ENCODE measurements around the gene SUSD1. TPM values are rescaled to one million over a fixed set of nuclear protein-coding genes. Genes with fewer than 3 reads are reported as not detected.

SUSD1 gene
- total RNA-seq: 7.2 and 12.5 TPM in 2 replicates

DNA sequence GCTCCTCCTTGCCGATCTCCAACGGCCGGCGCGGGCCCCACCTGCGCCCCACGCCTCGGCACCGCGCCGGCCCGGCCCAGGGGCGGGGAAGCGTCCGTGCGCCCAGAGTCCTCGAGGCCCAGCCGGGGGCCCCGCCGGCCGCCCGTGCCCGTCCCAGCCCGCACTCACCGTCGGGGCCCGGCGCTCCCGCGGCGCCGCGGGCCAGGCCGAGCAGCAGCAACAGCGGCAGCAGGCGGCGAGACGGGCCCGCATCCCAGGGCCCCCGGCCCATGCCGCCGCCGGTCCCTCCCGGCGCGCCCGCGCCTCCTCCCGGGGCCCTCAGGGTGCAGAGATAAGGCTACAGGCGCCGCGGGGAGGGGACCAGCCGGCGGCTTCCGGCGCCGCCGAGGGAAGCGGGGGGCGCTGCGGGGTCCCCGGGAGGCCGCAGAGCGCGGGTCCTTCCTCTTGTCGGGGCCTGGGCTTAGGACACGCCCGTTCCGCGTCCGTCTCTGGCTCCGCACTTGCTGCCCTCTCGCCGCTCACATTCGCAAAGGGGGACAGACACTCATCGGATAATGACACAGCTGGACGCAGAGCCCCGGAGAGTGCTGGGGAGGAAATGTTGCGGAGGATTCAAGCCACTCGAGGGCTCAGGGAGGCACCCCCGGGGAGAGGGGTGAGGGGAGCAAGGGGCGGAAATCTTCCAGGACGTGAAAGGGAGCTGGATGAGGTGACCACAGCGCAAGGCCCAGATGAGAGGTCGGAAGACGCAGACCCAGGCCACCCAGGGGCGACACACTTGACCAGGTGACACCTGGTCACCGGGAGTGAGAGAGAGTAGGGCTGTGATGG lies at the start of gene SUSD1:
SUSD1 (minus strand) TSS at position 333 of the 831 bp plus-strand sequence; CDS start at position 271, 62 bp downstream.

Other genes with a start within 250 kb of the SUSD1 start
- gene PTBP3, start 158.3 kb upstream of the SUSD1 start, total RNA-seq: 68.6 and 88.5 TPM in 2 replicates
- gene HSDL2, start 204.8 kb upstream of the SUSD1 start, total RNA-seq: 34.9 and 38.0 TPM in 2 replicates

Measured in nasal cavity respiratory epithelium epithelial cell of viscerocranial mucosa (primary cell).